Peyer's patch (tissue), 4 donors: ENCODE data around the gene KIAA1210. TPM values are rescaled to one million over a fixed set of nuclear protein-coding genes. Genes with fewer than 3 reads are reported as not detected.

Experiments used
- DNase-seq, 3 donors: peaks; one replicate each; pipeline ENCODE4 v3.0.0-alpha.2; 2017 to 2019
- H3K27ac ChIP-seq, 4 donors: fragments of 200-600 bp; sonication (generic); one replicate each; pipeline ENCODE4 v1.5.1; 2016 to 2019
- H3K27me3 ChIP-seq, 2 donors: fragments of 200-600 bp; sonication (generic); one replicate each; pipeline ENCODE4 v1.5.1; 2019
- H3K36me3 ChIP-seq, 3 donors: fragments of 200-600 bp; sonication (generic); one replicate each; pipeline ENCODE4 v1.5.1; 2016 to 2019
- H3K4me1 ChIP-seq, 4 donors: fragments of 200-600 bp; sonication (generic); one replicate each; pipeline ENCODE4 v1.5.1; 2016 to 2019
- H3K4me3 ChIP-seq, 4 donors: fragments of 200-600 bp; sonication (generic); 1 replicate in 3 of 4; 2 replicates in 1 of 4; pipeline ENCODE4 v1.5.1; 2016 to 2019; ENCODE audit warnings: mild to moderate bottlenecking in 1 of 4
- H3K9me3 ChIP-seq, 4 donors: fragments of 200-600 bp; sonication (generic); one replicate each; pipeline ENCODE4 v1.5.1; 2016 to 2019; ENCODE audit warnings: mild to moderate bottlenecking in 1 of 4
- CTCF ChIP-seq, 6 experiments: fragments of 450-650 bp in 4 of 6; fragments of 200-600 bp in 2 of 6; sonication (generic) in 1 of 6; IDR thresholded peaks; one replicate each; pipeline ENCODE4 v1.5.1; 2017 to 2019; ENCODE audit warnings: antibody characterized with exemption in 6 of 6, mild to moderate bottlenecking in 3 of 6, moderate library complexity in 1 of 6
- POLR2A ChIP-seq, 2 donors: fragments of 450-650 bp; IDR thresholded peaks; one replicate each; pipeline ENCODE4 v1.5.1; 2017; ENCODE audit warnings: antibody characterized with exemption in 2 of 2, mild to moderate bottlenecking in 2 of 2, moderate library complexity in 2 of 2
- total RNA-seq, 4 donors: library from RNA; depleted of rRNA; stranded (reverse); fragments of >200 nt; gene quantifications; one replicate each; pipeline ENCODE4 v1.1.0, GENCODE V29; 2016

KIAA1210 gene
- total RNA-seq, 4 donors from 2014 or later, result not detected

- no peaks in the 10 kb centered on the region for H3K36me3 ChIP-seq
- no peak for DNase-seq
- H3K4me1 ChIP-seq, result no peaks in the 10 kb centered on the region
- TF ChIP-seq CTCF (IDR thresholded peaks at IDR 0.05) (no peak), POLR2A (IDR thresholded peaks at IDR 0.05) (no peak)
- H3K9me3 ChIP-seq, result no peaks in the 10 kb centered on the region
- no peak overlapping the region for H3K27ac ChIP-seq
- H3K27me3 ChIP-seq, result no peaks in the 10 kb centered on the region
- H3K4me3 ChIP-seq, result no peak overlapping the region
Measured at GRCh38 chrX:119093991-119094735, 33.4 kb downstream of the KIAA1210 start.

- no peaks in the 10 kb centered on the region for H3K9me3 ChIP-seq
- H3K4me1 ChIP-seq, result no peaks in the 10 kb centered on the region
- H3K4me3 ChIP-seq, result no peak overlapping the region
- no peaks in the 10 kb centered on the region for H3K27me3 ChIP-seq
- TF ChIP-seq CTCF (IDR thresholded peaks at IDR 0.05) (no peak), POLR2A (IDR thresholded peaks at IDR 0.05) (no peak)
- DNase-seq, result no peak
- H3K36me3 ChIP-seq, result no peaks in the 10 kb centered on the region
- H3K27ac ChIP-seq, result no peak overlapping the region
Measured at GRCh38 chrX:119090627-119091026, 37.0 kb downstream of the KIAA1210 start.

- Histone ChIP-seq H3K9me3 (no peaks in the 10 kb centered on the region), H3K27me3 (no peaks in the 10 kb centered on the region), H3K4me1 (no peaks in the 10 kb centered on the region), H3K4me3 (no peak overlapping the region), H3K36me3 (no peaks in the 10 kb centered on the region), H3K27ac (no peak overlapping the region)
- TF ChIP-seq POLR2A (IDR thresholded peaks at IDR 0.05) (no peak), CTCF (IDR thresholded peaks at IDR 0.05) (no peak)
- no peak for DNase-seq
Measured at GRCh38 chrX:119089619-119090018, 38.0 kb downstream of the KIAA1210 start.

GRCh38 chrX:119087121-119087520 lies 40.5 kb downstream of the KIAA1210 start:
- no peak overlapping the region for H3K27ac ChIP-seq

GRCh38 chrX:119084766-119085165 lies 42.8 kb downstream of the KIAA1210 start:
- Histone ChIP-seq H3K36me3 (no peaks in the 10 kb centered on the region), H3K4me1 (no peaks in the 10 kb centered on the region), H3K27me3 (no peaks in the 10 kb centered on the region), H3K4me3 (no peak overlapping the region), H3K9me3 (no peaks in the 10 kb centered on the region), H3K27ac (no peak overlapping the region)
- TF ChIP-seq POLR2A (IDR thresholded peaks at IDR 0.05), result no peak
- TF ChIP-seq CTCF (IDR thresholded peaks at IDR 0.05), result no peak
- DNase-seq, result no peak

More at GRCh38 chrX:119087121-119087520, 40.5 kb downstream of the KIAA1210 start:
- Histone ChIP-seq H3K36me3 (no peaks in the 10 kb centered on the region), H3K27me3 (no peaks in the 10 kb centered on the region), H3K4me1 (no peaks in the 10 kb centered on the region), H3K9me3 (no peaks in the 10 kb centered on the region), H3K4me3 (no peak overlapping the region)
- no peak for TF ChIP-seq CTCF (IDR thresholded peaks at IDR 0.05)
- no peak for TF ChIP-seq POLR2A (IDR thresholded peaks at IDR 0.05)
- no peak for DNase-seq
